ENCODE data around the gene SGPL1.

SGPL1 gene

GRCh38 chr10:70885931-70886903 lies 70.5 kb downstream of the SGPL1 start:
- no peak overlapping the region for H3K23ac ChIP-seq (ENCODE audit: low read length)
- H3K14ac ChIP-seq (ENCODE audit: low read length) = no peak overlapping the region
- H3K4me3 ChIP-seq (ENCODE audit: low read depth, low read length) = no peak overlapping the region
- no peak overlapping the region for H3K4me2 ChIP-seq (ENCODE audit: low read length)
- no peak overlapping the region for H2BK5ac ChIP-seq (ENCODE audit: low read depth, low read length, poor library complexity)
- WGBS (ENCODE audit: extremely low coverage, insufficient coverage, insufficient read length) = no CpG with 5 or more reads among the region's 18 CpGs
- H3K4ac ChIP-seq (ENCODE audit: low read depth, low read length) = no peak overlapping the region
- H3K36me3 ChIP-seq (ENCODE audit: control insufficient read depth in 1 of 2, insufficient read depth in 2 of 2, low read length in 2 of 2) = peaks cover 4 to 14% of the 10 kb centered on the region in 2 experiments
- no peak overlapping the region for H2BK12ac ChIP-seq (ENCODE audit: low read length)
- H2BK120ac ChIP-seq (ENCODE audit: insufficient read depth, low read length, poor library complexity) = no peak overlapping the region
- no peak overlapping the region for H4K8ac ChIP-seq (ENCODE audit: low read depth, low read length)
- no peak overlapping the region for H2AFZ ChIP-seq (ENCODE audit: insufficient read depth, low read length, poor library complexity)
- no peaks in the 10 kb centered on the region for H3K27me3 ChIP-seq (ENCODE audit: insufficient read depth, low read length)
- H3K4me1 ChIP-seq (ENCODE audit: control insufficient read depth in 1 of 2, insufficient read depth in 2 of 2, low read length in 2 of 2) = peaks cover 0 to 5% of the 10 kb centered on the region in 2 experiments
- peaks cover 2% of the 10 kb centered on the region for H3K79me2 ChIP-seq (ENCODE audit: control insufficient read depth, insufficient read depth, low read length, poor library complexity)
- no peak overlapping the region for H4K12ac ChIP-seq (ENCODE audit: low read depth, low read length)
- H3K79me1 ChIP-seq (ENCODE audit: low read length) = peaks cover 5% of the 10 kb centered on the region
- H4K91ac ChIP-seq (ENCODE audit: low read depth, low read length) = no peak overlapping the region
- H3K9ac ChIP-seq (ENCODE audit: low read length) = no peak overlapping the region
- H2AK5ac ChIP-seq (ENCODE audit: low read length) = no peak overlapping the region
- no peak for DNase-seq
- H3K27ac ChIP-seq (ENCODE audit: low read depth, low read length) = no peak overlapping the region
- no peak overlapping the region for H3K18ac ChIP-seq (ENCODE audit: low read length)
- H3K9me3 ChIP-seq (ENCODE audit: insufficient read depth, low read depth, low read length) = no peaks in the 10 kb centered on the region

- H3K36me3 ChIP-seq (ENCODE audit: control insufficient read depth in 1 of 2, insufficient read depth in 2 of 2, low read length in 2 of 2) = peaks cover 4 to 7% of the 10 kb centered on the region in 2 experiments
- H3K9me3 ChIP-seq (ENCODE audit: insufficient read depth, low read depth, low read length) = no peaks in the 10 kb centered on the region
- no peak overlapping the region for H2AK5ac ChIP-seq (ENCODE audit: low read length)
- no peak overlapping the region for H2BK5ac ChIP-seq (ENCODE audit: low read depth, low read length, poor library complexity)
- no peak overlapping the region for H3K4ac ChIP-seq (ENCODE audit: low read depth, low read length)
- H3K27me3 ChIP-seq (ENCODE audit: insufficient read depth, low read length) = no peaks in the 10 kb centered on the region
- H3K4me2 ChIP-seq (ENCODE audit: low read length) = peak overlapping the region; percentile 88
- peaks cover 2% of the 10 kb centered on the region for H3K79me2 ChIP-seq (ENCODE audit: control insufficient read depth, insufficient read depth, low read length, poor library complexity)
- peaks cover 5% of the 10 kb centered on the region for H3K79me1 ChIP-seq (ENCODE audit: low read length)
- peak overlapping the region; percentile 20 for H4K12ac ChIP-seq (ENCODE audit: low read depth, low read length)
- no peak overlapping the region for H2AFZ ChIP-seq (ENCODE audit: insufficient read depth, low read length, poor library complexity)
- H2BK12ac ChIP-seq (ENCODE audit: low read length) = no peak overlapping the region
- H3K23ac ChIP-seq (ENCODE audit: low read length) = no peak overlapping the region
- no CpG with 5 or more reads among the region's 12 CpGs for WGBS (ENCODE audit: extremely low coverage, insufficient coverage, insufficient read length)
- no peak overlapping the region for H3K18ac ChIP-seq (ENCODE audit: low read length)
- no peak overlapping the region for H3K4me3 ChIP-seq (ENCODE audit: low read depth, low read length)
- H4K8ac ChIP-seq (ENCODE audit: low read depth, low read length) = no peak overlapping the region
- H4K91ac ChIP-seq (ENCODE audit: low read depth, low read length) = no peak overlapping the region
- H3K27ac ChIP-seq (ENCODE audit: low read depth, low read length) = no peak overlapping the region
- no peak overlapping the region for H2BK120ac ChIP-seq (ENCODE audit: insufficient read depth, low read length, poor library complexity)
- H3K14ac ChIP-seq (ENCODE audit: low read length) = no peak overlapping the region
- no peak overlapping the region for H3K9ac ChIP-seq (ENCODE audit: low read length)
- H3K4me1 ChIP-seq (ENCODE audit: control insufficient read depth in 1 of 2, insufficient read depth in 2 of 2, low read length in 2 of 2) = peaks cover 0 to 5% of the 10 kb centered on the region in 2 experiments
- DNase-seq = no peak
These were observed 71.3 kb downstream of the SGPL1 start for GRCh38 chr10:70886921-70887665.

- Histone ChIP-seq H3K4me1 (ENCODE audit: control insufficient read depth in 1 of 2, insufficient read depth in 2 of 2, low read length in 2 of 2) (peaks cover 0 to 5% of the 10 kb centered on the region in 2 experiments), H4K91ac (ENCODE audit: low read depth, low read length) (peak within 1 kb of the TSS; percentile 79), H3K36me3 (ENCODE audit: control insufficient read depth in 1 of 2, insufficient read depth in 2 of 2, low read length in 2 of 2) (peaks cover 4 to 7% of the 10 kb centered on the region in 2 experiments), H3K14ac (ENCODE audit: low read length) (peak within 1 kb of the TSS; percentile 74), H3K23ac (ENCODE audit: low read length) (no peak within 1 kb of the TSS), H3K79me1 (ENCODE audit: low read length) (peaks cover 5% of the 10 kb centered on the region), H2BK120ac (ENCODE audit: insufficient read depth, low read length, poor library complexity) (peak within 1 kb of the TSS; percentile 70), H3K27ac (ENCODE audit: low read depth, low read length) (no peak within 1 kb of the TSS), H3K27me3 (ENCODE audit: insufficient read depth, low read length) (no peaks in the 10 kb centered on the region), H2AFZ (ENCODE audit: insufficient read depth, low read length, poor library complexity) (peak within 1 kb of the TSS; percentile 80), H3K4me2 (ENCODE audit: low read length) (peak within 1 kb of the TSS; percentile 88), H3K79me2 (ENCODE audit: control insufficient read depth, insufficient read depth, low read length, poor library complexity) (peaks cover 2% of the 10 kb centered on the region), H4K12ac (ENCODE audit: low read depth, low read length) (peak within 1 kb of the TSS; percentile 28), H3K4me3 (ENCODE audit: low read depth, low read length) (peak within 1 kb of the TSS; percentile 74), H2AK5ac (ENCODE audit: low read length) (no peak within 1 kb of the TSS), H3K9me3 (ENCODE audit: insufficient read depth, low read depth, low read length) (no peaks in the 10 kb centered on the region), H3K4ac (ENCODE audit: low read depth, low read length) (peak within 1 kb of the TSS; percentile 49), H4K8ac (ENCODE audit: low read depth, low read length) (peak within 1 kb of the TSS; percentile 91), H3K9ac (ENCODE audit: low read length) (peak within 1 kb of the TSS; percentile 60), H2BK12ac (ENCODE audit: low read length) (peak within 1 kb of the TSS; percentile 41), H2BK5ac (ENCODE audit: low read depth, low read length, poor library complexity) (no peak within 1 kb of the TSS), H3K18ac (ENCODE audit: low read length) (peak within 1 kb of the TSS; percentile 76)
- peak; percentile 58 to 74 for DNase-seq
- no CpG with 5 or more reads among the region's 85 CpGs for WGBS (ENCODE audit: extremely low coverage, insufficient coverage, insufficient read length)
These were observed 72.4 kb downstream of the SGPL1 start, which contains the start of gene PCBD1 for GRCh38 chr10:70887804-70888800. PCBD1 (minus strand) TSS chr10:70888565; CDS start chr10:70888533, 32 bp downstream.

Data from trophoblast cell (in vitro differentiated cells and primary cell).